KMS-11 (cell line): Measurements from ENCODE around the gene BMP8A.
"Not testable (repeated sequence)": the region's sequence is repeated elsewhere in the genome, so short reads cannot be mapped to it uniquely, and the experiment has no call there.

Experiments used
- H2AFZ ChIP-seq: fragments of 200-600 bp; sonication (generic); 2 replicates; pipeline ENCODE4 v1.6.1; 2016; ENCODE audit warnings: antibody characterized with exemption, mixed run types, low read depth
- H3K27ac ChIP-seq: fragments of 200-600 bp; sonication (generic); 2 replicates; pipeline ENCODE4 v1.6.1; 2016; ENCODE audit warnings: mild to moderate bottlenecking, mixed run types
- H3K27me3 ChIP-seq: fragments of 200-600 bp; sonication (generic); 2 replicates; pipeline ENCODE4 v1.6.1; 2017; ENCODE audit warnings: mild to moderate bottlenecking, low read depth, mixed run types, moderate library complexity; ENCODE audit not compliant: insufficient read depth
- H3K36me3 ChIP-seq: fragments of 200-600 bp; sonication (generic); 2 replicates; pipeline ENCODE4 v1.6.1; 2017; ENCODE audit warnings: mild to moderate bottlenecking, mixed run types; ENCODE audit not compliant: insufficient read depth
- H3K4me1 ChIP-seq: fragments of 200-600 bp; sonication (generic); 2 replicates; pipeline ENCODE4 v1.6.1; 2016; ENCODE audit warnings: mild to moderate bottlenecking, low read depth, mixed run types; ENCODE audit not compliant: poor library complexity, severe bottlenecking
- H3K4me2 ChIP-seq: fragments of 200-600 bp; sonication (generic); 2 replicates; pipeline ENCODE4 v1.7.0; 2016; ENCODE audit warnings: mild to moderate bottlenecking, mixed run types
- H3K4me3 ChIP-seq: fragments of 200-600 bp; sonication (generic); IDR thresholded peaks from 2 replicates; pipeline ENCODE4 v1.6.1; 2017; ENCODE audit warnings: low read depth, low read length, mixed read lengths; ENCODE audit not compliant: insufficient read depth
- H3K79me2 ChIP-seq: fragments of 200-600 bp; sonication (generic); 2 replicates; pipeline ENCODE4 v1.6.1; 2016; ENCODE audit warnings: low read depth, mixed run types; ENCODE audit not compliant: insufficient read depth
- H3K9ac ChIP-seq: fragments of 200-600 bp; sonication (generic); 2 replicates; pipeline ENCODE4 v1.6.1; 2016; ENCODE audit warnings: mild to moderate bottlenecking, mixed run types
- H4K20me1 ChIP-seq: fragments of 200-600 bp; sonication (generic); 2 replicates; pipeline ENCODE4 v1.6.1; 2016; ENCODE audit warnings: mild to moderate bottlenecking, mixed run types; ENCODE audit not compliant: insufficient read depth
- TF ChIP-seq, protein P1 (sequence below): fragments of 200-600 bp; sonication (generic); conservative IDR thresholded peaks from 2 replicates; pipeline ENCODE4 v1.6.1; 2017; ENCODE audit warnings: low read depth, mild to moderate bottlenecking, antibody characterized with exemption, low read length, moderate library complexity, mixed read lengths

BMP8A gene

DNA sequence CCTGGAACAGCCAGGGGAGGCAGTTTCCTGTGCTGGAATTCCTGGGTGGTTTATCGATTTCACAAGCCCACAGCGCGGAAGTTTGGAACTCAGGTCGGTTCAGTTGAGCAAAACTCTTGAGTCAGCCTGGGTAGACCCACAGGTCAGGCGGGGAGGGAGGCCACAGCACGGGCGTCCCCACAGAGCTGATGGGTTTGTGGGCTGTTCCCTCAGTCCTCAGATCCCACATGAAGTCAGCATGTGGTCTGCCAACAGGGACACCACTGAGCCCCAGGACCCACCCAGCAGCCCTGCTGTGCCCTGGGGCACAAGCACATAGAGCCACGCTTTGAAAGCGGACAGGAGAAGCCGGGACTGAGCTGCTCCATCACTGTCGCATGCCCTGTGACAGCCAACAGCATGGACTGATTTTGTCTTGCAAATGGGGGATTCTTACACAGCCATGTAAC, 17.4 kb downstream of the BMP8A start:
- Histone ChIP-seq H4K20me1 (no peaks in the 10 kb centered on the region), H3K9ac (peak overlapping the region; percentile 56; the same call in 1 of the 2 replicates), H3K27me3 (no peaks in the 10 kb centered on the region), H3K27ac (peak overlapping the region; percentile 92), H3K36me3 (no peaks in the 10 kb centered on the region), H3K4me1 (peaks cover 37% of the 10 kb centered on the region), H2AFZ (peak overlapping the region; percentile 73), H3K4me3 (no peak overlapping the region), H3K79me2 (no peaks in the 10 kb centered on the region), H3K4me2 (peak overlapping the region; percentile 59)
- TF ChIP-seq, protein P1, sequence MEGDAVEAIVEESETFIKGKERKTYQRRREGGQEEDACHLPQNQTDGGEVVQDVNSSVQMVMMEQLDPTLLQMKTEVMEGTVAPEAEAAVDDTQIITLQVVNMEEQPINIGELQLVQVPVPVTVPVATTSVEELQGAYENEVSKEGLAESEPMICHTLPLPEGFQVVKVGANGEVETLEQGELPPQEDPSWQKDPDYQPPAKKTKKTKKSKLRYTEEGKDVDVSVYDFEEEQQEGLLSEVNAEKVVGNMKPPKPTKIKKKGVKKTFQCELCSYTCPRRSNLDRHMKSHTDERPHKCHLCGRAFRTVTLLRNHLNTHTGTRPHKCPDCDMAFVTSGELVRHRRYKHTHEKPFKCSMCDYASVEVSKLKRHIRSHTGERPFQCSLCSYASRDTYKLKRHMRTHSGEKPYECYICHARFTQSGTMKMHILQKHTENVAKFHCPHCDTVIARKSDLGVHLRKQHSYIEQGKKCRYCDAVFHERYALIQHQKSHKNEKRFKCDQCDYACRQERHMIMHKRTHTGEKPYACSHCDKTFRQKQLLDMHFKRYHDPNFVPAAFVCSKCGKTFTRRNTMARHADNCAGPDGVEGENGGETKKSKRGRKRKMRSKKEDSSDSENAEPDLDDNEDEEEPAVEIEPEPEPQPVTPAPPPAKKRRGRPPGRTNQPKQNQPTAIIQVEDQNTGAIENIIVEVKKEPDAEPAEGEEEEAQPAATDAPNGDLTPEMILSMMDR: no peak

DNA sequence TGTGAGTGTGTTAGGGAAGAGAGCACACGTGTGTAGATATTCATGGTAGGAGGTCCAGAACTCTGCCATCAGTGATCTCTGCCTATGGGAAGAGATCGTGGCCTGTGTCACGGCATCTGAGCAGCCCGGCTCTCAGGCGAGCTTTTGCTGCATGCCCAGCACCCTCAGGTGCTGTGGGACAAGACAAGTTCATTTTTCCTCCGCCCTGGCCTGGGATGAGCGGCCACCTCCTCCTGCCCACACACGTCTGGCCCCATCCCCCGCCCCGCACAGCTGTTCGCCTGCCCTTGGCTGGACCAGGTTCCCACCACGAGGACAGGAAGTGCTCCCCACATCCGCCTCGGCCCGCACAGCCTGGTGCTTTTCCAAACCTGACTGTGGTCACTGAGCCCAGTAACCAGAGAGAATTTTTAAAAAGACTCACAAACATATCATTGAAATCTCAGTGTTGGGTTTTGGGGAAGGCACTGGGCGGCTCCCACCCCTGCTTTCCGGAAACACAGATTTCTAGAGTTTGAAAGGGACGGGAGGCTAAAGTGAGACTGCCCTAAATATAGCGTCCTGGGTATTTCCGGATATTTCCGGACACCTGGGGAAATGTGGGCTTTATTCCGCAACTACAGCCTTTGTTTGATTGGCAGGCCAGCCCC, 18.0 kb downstream of the BMP8A start:
- Histone ChIP-seq H2AFZ (peak overlapping the region; percentile 73), H4K20me1 (no peaks in the 10 kb centered on the region), H3K27ac (peak overlapping the region; percentile 92), H3K27me3 (no peaks in the 10 kb centered on the region), H3K79me2 (no peaks in the 10 kb centered on the region), H3K4me3 (no peak overlapping the region), H3K4me1 (peaks cover 37% of the 10 kb centered on the region), H3K9ac (peak overlapping the region; percentile 56; the same call in 1 of the 2 replicates), H3K4me2 (peak overlapping the region; percentile 59), H3K36me3 (no peaks in the 10 kb centered on the region)
- TF ChIP-seq, protein P1: no peak

DNA sequence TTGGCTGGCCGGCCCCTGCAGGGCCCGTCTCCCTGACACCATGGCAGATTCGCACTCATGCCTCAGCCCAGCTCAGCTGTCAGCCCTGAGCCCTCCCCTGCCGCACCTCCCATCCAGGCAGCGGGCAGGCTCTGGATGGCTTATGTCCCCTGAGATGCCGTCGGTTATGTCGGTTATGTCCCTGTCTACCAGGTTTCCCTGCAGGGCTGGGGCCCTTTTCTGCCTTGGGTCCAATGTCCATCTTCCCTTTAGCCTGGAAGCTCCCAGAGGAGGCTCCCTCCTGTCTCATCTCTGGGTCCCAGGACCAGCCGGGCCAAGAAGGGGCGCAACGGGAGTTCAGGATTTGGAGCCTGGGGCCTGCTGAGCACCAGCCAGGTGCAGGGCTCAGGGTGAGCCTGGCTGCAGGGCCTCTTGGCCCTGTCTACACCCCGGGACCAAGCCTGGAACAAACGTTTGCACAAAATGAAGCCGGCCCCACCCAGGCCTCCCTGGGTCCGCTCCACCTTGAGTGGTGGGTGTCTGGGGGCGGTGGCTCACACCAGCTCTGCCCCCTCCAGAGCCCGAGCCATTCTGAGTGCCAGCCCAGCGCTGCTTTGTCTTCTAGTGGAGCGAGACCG, 19.2 kb downstream of the BMP8A start:
- not testable (repeated sequence) for H3K9ac ChIP-seq, H3K36me3 ChIP-seq, H2AFZ ChIP-seq, H3K79me2 ChIP-seq, H4K20me1 ChIP-seq, H3K27me3 ChIP-seq, H3K4me3 ChIP-seq
- peak overlapping the region; percentile 55 for H3K27ac ChIP-seq
- peaks cover 37% of the 10 kb centered on the region for H3K4me1 ChIP-seq
- peak overlapping the region; percentile 25; the same call in 1 of the 2 replicates for H3K4me2 ChIP-seq

DNA sequence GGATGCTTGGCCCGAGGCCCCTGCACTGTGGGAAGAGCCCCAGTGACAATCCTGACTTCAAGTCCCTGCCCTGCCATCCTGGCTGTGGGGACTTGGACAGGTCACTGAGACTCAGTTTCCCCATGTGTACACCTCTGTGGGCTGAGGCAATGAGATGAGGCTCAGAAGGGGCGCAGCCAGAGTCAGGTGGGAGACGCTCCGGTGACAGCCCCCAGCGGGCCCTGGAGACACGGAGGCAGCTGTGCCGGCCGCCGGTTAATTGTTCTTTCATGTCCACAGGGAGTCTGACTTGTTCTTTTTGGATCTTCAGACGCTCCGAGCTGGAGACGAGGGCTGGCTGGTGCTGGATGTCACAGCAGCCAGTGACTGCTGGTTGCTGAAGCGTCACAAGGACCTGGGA, 20.0 kb downstream of the BMP8A start:
- not testable (repeated sequence) for H2AFZ ChIP-seq, H3K4me2 ChIP-seq, H4K20me1 ChIP-seq, H3K4me3 ChIP-seq, H3K27ac ChIP-seq, H3K9ac ChIP-seq, H3K79me2 ChIP-seq, H3K36me3 ChIP-seq, H3K27me3 ChIP-seq
- peaks cover 37% of the 10 kb centered on the region for H3K4me1 ChIP-seq

DNA sequence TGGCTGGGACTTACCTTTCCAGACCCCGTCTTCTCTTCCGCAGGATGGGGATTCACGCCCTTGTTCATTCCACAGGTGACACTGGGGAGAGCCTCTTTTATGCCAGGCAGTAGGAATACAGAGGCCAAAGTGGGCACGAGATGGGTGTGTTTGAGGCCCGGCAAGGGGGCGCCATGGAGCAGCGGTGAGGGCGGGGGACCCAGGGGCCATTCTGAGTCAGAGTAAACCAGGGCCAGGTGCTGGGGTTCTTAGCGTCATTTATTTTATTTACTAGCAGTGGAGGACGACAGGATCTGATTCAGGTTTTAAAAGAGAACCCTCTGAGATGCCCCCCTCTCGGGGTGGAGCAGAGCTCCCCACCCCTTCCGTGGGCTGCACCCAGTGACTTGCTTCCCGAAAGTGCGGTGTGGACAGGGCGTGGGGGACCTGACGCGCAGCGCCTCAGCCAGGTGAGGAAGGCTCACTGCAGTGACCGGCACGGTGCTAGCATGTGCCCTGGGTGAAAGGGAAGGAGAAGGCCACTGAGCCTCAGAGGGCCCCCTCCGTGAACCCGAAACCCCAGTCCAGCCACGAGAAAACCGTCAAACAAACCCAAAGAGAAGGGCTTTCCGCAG, 20.9 kb downstream of the BMP8A start:
- H3K4me3 ChIP-seq, H3K4me2 ChIP-seq, H3K36me3 ChIP-seq, H2AFZ ChIP-seq, H3K27ac ChIP-seq, H3K27me3 ChIP-seq, H3K9ac ChIP-seq, H3K79me2 ChIP-seq, H4K20me1 ChIP-seq: not testable (repeated sequence)
- peaks cover 31% of the 10 kb centered on the region for H3K4me1 ChIP-seq

DNA sequence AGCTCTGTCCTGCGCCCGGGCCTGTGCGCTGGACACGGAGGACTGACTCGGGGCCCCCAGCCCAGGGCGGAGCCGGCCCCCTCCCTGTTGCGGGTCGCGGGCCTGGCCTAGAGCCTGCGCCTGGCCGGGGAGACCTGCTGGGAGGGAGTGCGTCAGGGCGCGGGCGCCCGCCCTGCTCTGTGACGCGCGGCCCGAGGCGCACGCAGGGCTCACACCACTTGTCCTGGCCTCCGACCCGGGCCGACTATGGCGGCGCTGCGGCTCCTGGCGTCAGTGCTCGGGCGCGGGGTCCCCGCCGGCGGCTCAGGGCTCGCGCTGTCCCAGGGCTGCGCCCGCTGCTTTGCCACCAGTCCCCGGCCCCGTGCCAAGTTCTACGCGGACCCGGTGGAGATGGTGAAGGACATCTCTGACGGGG, 23.3 kb downstream of the BMP8A start:
- H3K27me3 ChIP-seq, H3K36me3 ChIP-seq, H3K4me1 ChIP-seq, H3K27ac ChIP-seq, H4K20me1 ChIP-seq, H3K9ac ChIP-seq, H3K4me3 ChIP-seq, H3K4me2 ChIP-seq, H3K79me2 ChIP-seq, H2AFZ ChIP-seq: not testable (repeated sequence)

DNA sequence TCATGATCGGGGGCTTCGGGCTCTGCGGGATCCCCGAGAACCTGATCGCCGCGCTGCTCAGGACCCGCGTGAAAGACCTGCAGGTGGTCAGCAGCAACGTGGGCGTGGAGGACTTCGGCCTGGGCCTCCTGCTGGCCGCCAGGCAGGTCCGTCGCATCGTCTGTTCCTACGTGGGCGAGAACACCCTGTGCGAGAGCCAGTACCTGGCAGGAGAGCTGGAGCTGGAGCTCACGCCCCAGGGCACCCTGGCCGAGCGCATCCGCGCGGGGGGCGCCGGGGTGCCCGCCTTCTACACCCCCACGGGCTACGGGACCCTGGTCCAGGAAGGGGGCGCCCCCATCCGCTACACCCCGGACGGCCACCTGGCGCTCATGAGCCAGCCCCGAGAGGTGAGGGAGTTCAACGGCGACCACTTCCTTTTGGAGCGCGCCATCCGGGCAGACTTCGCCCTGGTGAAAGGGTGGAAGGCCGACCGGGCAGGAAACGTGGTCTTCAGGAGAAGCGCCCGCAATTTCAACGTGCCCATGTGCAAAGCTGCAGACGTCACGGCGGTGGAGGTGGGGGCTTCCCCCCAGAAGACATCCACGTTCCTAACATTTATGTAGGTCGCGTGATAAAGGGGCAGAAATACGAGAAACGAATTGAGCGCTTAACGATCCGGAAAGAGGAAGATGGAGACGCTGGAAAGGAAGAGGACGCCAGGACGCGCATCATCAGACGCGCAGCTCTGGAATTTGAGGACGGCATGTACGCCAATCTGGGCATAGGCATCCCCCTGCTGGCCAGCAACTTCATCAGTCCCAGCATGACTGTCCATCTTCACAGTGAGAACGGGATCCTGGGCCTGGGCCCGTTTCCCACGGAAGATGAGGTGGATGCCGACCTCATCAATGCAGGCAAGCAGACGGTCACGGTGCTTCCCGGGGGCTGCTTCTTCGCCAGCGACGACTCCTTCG, 24.0 kb downstream of the BMP8A start:
- H4K20me1 ChIP-seq, H3K27ac ChIP-seq, H3K36me3 ChIP-seq, H3K4me1 ChIP-seq, H3K27me3 ChIP-seq, H3K4me2 ChIP-seq, H3K79me2 ChIP-seq, H2AFZ ChIP-seq, H3K4me3 ChIP-seq, H3K9ac ChIP-seq: not testable (repeated sequence)

DNA sequence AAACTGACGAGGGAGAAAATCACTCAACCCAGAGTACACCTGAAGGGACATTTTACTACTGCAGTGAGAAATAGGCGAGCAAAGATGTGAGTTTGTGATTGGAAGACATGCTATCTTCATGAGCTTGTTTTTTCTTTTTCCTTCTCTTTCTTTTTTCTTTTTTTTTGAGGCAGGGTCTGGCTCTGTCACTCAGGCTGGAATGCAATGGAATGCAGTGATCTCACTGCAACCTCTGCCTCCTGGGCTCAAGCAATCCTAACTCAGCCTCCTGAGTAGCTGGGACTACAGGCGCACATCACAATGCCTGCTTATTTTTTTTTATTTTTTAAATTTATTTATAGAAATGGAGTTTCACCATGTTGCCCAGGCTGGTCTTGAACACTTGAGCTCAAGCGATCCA, 25.4 kb downstream of the BMP8A start:
- H3K4me1 ChIP-seq, H3K79me2 ChIP-seq, H3K27me3 ChIP-seq, H4K20me1 ChIP-seq, H3K36me3 ChIP-seq, H3K9ac ChIP-seq, H3K4me3 ChIP-seq, H3K27ac ChIP-seq, H3K4me2 ChIP-seq, H2AFZ ChIP-seq: not testable (repeated sequence)
